G401 (cell line): ENCODE results near the gene CRIP3. TPM values are rescaled to one million over a fixed set of nuclear protein-coding genes. Genes with fewer than 3 reads are reported as not detected.

Experiments
- DNase-seq: peaks from one replicate; pipeline ENCODE4 v3.0.0-alpha.2; 2015; ENCODE audit warnings: low spot score
- in situ Hi-C: cut with HindIII; loops from 2 replicates; pipeline ENCODE4 v1.10.0; 2016; ENCODE audit warnings: low sequenced_read_pairs, mixed read lengths
- total RNA-seq: library from RNA; depleted of rRNA; stranded (reverse); fragments of >200 nt; shearing (Covaris generic); gene quantifications from 2 replicates; pipeline ENCODE4 v1.2.3, GENCODE V29; 2014; rRNA removed

Gene CRIP3
- total RNA-seq, 1 experiment from 2014 or later = not detected

DNA sequence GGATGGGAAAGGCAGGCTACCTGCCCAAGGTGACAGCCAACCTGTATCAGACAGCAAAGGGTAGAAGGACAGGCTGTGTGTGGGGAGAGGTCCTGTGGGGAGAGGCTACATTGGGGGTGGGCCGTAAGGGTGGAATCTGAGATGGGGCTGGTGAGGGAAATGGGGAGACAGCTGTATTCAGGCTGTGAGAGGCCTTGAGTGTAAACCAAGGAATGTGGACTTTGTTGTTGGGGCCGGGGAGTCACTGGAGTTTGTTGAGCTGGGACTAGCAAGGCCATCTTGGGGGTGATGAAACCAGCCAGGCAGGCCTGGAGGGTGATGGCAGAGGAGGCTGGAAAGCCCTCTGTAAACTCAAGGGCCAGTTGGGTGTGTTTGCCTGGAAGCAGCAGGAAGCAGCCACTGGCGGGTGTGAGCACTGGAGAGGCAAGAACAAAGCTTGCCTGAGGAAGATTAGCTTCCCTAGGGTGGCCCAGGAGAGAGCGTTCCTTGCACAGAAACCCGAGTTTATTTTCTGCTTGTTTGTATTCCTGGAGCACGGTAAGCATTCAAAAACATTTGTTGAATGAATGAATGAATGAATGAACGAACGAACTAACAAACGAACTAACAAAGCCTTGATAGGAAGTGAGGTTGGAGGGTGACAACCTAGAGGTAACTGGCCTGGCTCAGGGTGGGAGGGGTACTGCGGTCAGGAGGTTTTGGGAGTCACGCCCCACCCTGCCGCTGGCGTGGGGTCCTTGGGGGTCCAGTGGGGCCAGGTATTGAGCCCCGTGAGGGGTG is 46.4 kb downstream of the CRIP3 start:
- in situ Hi-C loops = no loop called here
- DNase-seq = no peak

DNA sequence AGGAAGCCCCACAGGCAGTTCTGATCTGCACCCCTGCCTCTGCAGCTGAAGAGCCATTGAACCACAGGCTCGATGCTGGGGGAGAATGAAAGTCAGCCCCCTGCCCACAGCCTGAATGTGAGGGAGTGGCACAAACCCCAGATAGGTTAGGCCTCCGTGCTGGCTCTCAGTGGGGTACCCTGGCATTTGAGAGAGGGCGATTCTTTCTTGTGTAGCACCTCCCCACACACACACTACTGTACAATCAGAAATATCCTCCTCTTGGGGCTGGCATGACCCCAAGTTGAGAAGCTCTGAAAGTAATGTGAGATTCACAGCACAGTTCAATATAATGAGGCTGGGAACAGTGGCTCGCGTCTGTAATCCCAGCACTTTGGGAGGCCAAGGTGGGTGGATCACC is 47.4 kb downstream of the CRIP3 start:
- in situ Hi-C loops = no loop called here
- no peak for DNase-seq

DNA sequence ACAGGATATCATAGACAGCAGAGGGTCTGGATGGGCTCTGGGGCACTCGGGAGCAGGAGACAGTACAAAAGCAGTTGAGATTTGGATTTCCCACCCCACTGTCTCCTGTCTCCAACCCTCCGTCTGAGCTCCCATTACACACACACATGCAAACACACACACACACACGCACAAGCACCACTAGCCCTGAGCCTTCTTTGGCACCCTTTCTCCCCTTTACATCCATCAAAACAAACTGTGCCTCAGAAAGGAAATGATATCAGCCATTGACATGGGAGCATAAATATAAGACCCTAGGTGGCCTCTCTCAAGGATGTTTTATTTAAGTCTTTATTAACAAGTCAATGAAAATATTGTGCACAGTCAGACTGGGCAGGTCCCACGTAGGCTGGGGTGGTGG is 47.8 kb downstream of the CRIP3 start:
- in situ Hi-C loops = no loop called here
- DNase-seq = no peak

DNA sequence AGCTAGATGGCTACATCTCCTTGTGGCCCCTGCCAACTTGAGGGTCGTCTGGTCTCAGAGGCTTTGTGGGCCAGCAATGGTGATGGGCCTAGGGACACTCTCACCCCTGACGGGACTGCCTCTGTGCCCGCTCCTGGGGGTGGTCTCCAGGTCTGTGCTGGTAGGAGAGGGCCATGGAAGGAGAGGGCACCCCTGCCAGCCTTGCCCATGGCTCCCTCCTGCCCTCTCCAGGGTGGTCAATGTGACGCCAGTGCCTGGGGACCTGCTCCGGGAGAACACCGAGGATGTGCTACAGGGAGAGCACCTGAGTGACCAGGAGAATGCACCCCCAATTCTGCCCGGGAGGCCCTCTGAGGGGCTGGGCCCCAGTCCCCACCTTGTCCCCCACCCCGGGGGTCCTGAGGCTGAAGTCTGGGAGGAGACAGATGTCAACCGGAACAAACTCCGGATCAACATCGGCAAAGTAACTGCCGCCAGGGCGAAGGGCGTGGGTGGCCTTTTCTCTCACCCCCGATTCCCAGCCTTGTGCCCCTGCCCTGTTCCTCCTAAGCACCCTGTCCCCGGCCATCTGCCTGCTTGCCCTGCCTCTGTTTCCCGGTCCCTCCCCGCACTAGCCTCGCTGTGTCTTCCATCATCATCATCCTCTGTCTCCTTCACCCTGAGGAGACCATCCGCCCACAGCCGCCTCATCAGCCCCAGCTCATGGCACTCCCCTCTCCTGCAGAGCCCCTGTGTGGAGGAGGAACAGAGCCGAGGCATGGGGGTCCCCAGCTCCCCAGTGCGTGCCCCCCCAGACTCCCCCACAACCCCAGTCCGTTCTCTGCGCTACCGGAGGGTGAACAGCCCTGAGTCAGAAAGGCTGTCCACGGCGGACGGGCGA is 49.6 kb downstream of the CRIP3 start:
- in situ Hi-C loops = no loop called here
- no peak for DNase-seq

DNA sequence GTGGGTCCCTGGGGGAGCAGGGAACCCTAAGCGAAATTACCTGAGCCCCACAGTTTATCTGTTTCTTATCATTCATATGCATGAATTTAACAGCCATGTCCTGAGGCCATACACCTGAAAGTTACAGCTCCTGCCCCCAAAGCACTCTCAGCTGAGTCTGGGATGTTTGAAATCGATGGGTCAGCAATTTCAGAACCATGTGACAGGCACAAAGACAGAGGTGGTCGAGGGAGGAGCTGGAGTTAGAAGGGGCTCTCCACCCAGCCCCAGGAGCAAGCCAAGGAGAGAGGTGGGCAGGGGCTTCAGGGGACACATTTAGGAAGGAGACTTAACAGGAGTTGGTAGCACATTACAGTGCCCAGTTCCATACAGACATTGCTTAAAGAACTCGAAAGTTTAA is 50.4 kb downstream of the CRIP3 start:
- DNase-seq = no peak
- in situ Hi-C loops = no loop called here

DNA sequence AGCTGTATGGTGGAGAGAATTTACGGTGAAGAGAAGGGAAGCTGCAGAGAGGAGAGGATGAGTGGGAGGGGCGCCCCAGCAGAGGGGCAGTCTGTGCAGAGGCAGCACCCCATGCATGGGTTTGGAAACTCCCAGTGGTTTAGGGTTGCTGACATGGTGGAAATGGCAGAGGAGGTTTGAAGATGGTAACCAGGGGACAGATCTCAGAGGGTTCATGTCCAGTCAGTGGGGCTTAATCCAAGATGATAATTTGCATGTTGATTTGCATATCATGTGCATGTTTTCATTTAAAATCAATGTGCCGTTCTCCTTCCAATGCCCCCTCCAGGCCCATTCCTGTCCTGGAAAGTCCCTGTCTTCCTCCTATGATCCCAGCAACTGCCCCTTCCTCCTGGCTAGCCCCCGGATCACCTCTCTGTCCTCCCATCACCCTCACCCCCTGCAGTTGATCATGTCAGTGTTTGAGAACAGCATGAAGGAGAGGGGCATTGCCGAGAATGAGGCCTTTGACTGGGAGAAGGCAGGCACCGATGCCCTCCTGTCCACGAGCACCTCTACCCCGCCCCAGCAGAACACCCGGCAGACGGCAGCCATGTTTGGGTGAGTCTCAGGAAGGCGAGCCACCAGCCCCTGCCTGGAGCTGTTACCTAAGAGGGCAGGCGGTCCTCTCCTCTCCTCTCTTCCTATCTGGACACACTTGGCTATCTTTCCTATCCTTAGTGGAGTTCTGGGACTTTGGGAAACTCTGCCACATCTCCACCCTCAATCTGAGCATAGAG is 51.1 kb downstream of the CRIP3 start:
- no peak for DNase-seq
- in situ Hi-C loops = no loop called here

DNA sequence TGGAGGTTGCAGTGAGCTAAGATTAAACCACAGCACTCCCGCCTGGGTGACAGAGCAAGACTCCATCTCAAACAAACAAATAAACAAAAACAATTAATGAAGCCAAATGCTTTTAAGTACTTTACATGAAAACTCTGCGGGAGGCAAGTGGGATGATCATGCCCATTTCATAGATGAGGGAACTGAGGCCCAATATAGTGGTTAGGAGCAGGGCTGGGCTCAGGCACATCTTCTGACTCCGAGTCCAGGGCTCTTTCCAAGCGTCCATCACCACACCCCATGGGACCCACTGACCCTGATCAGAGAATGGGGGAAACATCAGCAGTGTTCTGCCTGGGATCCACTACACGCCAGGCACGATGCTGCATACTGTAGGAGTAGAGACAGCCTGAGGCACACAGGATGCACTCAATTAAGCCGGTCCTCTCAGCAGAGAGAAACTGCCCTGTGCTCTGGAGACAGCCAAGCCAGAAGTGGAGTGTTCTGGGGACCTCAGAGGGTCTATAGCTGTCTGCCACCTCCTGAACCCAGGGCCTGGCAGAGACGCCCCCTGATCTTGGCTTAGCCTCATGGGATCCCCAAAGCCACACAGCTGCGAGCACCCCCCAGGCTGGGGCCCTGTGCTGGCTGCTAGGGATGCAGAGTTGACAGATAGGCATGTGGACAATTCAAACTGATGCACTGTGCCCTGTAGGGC is 51.8 kb downstream of the CRIP3 start:
- no peak for DNase-seq
- in situ Hi-C loops = no loop called here

Other genes with a start within 250 kb of the CRIP3 start
- gene MRPL2, start 249.4 kb downstream of the CRIP3 start, total RNA-seq = 51.0 and 92.2 TPM in 2 replicates
- gene KLC4, start 249.2 kb downstream of the CRIP3 start, total RNA-seq = 13.8 and 14.1 TPM in 2 replicates
- gene PTK7, start 232.5 kb downstream of the CRIP3 start, total RNA-seq = 237 and 257 TPM in 2 replicates
- 43.1 and 46.2 TPM in 2 replicates for gene SRF, start 137.6 kb downstream of the CRIP3 start, total RNA-seq
- gene CUL9, start 126.6 kb downstream of the CRIP3 start, total RNA-seq = 0.98 and 8.9 TPM in 2 replicates
- gene DNPH1, start 79.3 kb downstream of the CRIP3 start, total RNA-seq = 223 and 291 TPM in 2 replicates
- gene TTBK1, start 65.3 kb downstream of the CRIP3 start, total RNA-seq = not detected in 2 replicates
- not detected in 2 replicates for gene SLC22A7, start 10.6 kb downstream of the CRIP3 start, total RNA-seq
- gene ZNF318, start 60.8 kb upstream of the CRIP3 start, total RNA-seq = 3.1 and 4.8 TPM in 2 replicates
- gene ABCC10, start 118.7 kb upstream of the CRIP3 start, total RNA-seq = 11.0 and 17.3 TPM in 2 replicates
- 3.1 and 3.4 TPM in 2 replicates for gene DLK2, start 146.7 kb upstream of the CRIP3 start, total RNA-seq
- gene TJAP1, start 168.7 kb upstream of the CRIP3 start, total RNA-seq = 14.5 and 16.9 TPM in 2 replicates
- gene LRRC73, start 201.5 kb upstream of the CRIP3 start, total RNA-seq = 0.03 TPM in 1 of 2 replicates, not detected in the other
- gene YIPF3, start 208.1 kb upstream of the CRIP3 start, total RNA-seq = 49.4 and 92.9 TPM in 2 replicates
- 46.8 and 54.0 TPM in 2 replicates for gene POLR1C, start 208.3 kb upstream of the CRIP3 start, total RNA-seq